Germinal center (tissue), 1 donor: ENCODE data around the gene TRIM54.
A peak's percentile ranks its signal among the peaks of the same experiment; 100 is the strongest.
"Not testable (repeated sequence)": the region's sequence is repeated elsewhere in the genome, so short reads cannot be mapped to it uniquely, and the experiment has no call there.

Experiments used
- DNase-seq: peaks from one replicate; pipeline ENCODE4 v3.0.0; 2012; ENCODE audit warnings: mixed read lengths, low spot score

TRIM54 gene

GRCh38 chr2:27282892-27283291 is 663 bp downstream of the TRIM54 start:
- no peak for DNase-seq

- no peak for DNase-seq
Observed at GRCh38 chr2:27284996-27285395, 2.8 kb downstream of the TRIM54 start.

- DNase-seq = no peak
Observed at GRCh38 chr2:27285481-27285880, 3.3 kb downstream of the TRIM54 start.

DNA sequence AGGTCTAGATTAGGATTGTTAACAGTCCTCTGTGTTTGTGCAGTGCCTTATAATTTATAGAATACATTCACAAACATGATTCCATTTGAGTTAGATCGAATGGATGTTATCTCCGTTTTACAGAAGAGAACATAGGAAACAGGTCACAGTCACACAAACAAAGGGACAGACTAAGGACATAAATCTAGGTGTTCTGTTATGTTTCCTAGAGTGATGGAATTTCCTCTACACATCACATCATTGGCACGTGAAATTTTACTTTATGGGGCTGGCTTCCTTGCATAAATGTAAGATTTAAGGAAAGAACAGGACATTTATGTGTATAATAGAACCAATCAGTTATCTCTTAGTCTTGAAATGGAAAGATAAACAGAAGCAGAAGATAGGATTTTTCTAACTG is 6.4 kb downstream of the TRIM54 start:
- DNase-seq = no peak

GRCh38 chr2:27290549-27290948 is 8.3 kb downstream of the TRIM54 start:
- DNase-seq = peak; percentile 30

GRCh38 chr2:27291865-27292264 is 9.6 kb downstream of the TRIM54 start:
- peak; percentile 22 for DNase-seq

DNA sequence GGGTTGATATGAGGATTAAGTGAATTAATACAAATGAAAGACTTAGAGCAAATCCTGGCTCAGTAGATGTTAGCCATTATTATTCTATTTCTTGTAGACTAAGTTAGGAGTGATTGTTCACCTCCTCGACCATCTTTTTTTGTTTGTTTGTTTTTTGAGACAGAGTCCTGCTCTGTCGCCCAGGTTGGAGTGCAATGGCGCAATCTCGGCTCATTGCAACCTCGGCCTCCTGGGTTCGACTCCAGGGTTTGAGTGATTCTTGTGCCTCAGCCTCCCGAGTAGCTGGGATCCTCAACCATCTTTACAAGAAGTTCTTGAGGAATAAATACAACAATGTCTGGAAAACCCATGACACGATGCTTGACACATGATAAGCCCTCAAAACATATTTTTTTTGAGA is 12.7 kb downstream of the TRIM54 start:
- no peak for DNase-seq

- no peak for DNase-seq
Observed at GRCh38 chr2:27296481-27296880, 14.3 kb downstream of the TRIM54 start.

GRCh38 chr2:27297195-27297594 is 15.0 kb downstream of the TRIM54 start:
- DNase-seq = no peak

DNA sequence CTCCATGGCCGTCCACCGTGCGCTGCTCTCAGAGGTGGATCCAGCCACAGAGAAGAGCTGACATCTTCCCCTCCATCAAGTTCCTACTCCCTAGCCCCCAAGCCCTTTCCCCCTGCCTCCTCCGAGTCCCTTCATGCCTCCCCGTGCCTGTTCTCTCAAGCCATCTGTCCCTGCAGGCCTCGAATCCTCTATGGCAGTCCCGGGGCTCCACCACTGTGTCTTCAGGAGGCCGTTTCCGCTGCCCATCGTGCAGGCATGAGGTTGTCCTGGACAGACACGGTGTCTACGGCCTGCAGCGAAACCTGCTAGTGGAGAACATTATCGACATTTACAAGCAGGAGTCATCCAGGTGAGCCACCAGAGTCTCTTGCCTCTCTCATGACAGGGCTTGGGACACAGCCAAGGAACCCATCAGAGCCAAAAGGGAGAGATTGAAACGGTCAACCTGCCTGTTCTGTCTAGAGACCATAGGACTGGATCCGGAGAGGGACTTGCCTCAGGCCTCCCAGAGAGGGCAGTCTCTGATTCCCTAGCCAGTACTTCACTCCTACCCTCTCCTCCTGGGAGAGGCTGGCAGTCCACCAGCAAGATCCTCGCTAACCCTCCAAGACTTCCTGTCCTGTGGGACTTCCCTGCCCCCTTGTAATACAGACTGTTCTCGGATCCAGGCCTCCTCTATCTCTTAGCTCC is 16.3 kb downstream of the TRIM54 start:
- DNase-seq = no peak

DNA sequence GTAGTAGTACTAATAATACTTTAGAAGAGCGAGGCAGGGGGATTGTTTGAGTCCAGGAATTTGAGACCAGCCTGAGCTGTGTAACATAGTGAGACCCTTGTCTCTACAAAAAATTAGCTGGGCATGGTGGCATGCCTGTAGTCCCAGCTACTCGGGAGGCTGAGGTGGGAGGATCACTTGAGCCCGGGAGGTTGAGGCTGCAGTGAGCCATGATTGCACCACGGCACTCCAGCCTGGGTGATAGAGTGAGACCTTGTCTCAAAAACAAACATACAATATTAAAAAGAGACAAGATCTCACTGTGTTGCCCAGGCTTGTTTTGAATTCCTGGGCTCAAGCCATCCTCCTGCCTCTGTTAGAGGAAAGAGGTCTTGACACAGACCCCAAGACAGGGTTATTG is 18.4 kb downstream of the TRIM54 start:
- not testable (repeated sequence) for DNase-seq

- DNase-seq = peak; percentile 68
Observed at GRCh38 chr2:27303093-27304025, 21.1 kb downstream of the TRIM54 start.

GRCh38 chr2:27304488-27305240 is 22.4 kb downstream of the TRIM54 start:
- DNase-seq = no peak

DNA sequence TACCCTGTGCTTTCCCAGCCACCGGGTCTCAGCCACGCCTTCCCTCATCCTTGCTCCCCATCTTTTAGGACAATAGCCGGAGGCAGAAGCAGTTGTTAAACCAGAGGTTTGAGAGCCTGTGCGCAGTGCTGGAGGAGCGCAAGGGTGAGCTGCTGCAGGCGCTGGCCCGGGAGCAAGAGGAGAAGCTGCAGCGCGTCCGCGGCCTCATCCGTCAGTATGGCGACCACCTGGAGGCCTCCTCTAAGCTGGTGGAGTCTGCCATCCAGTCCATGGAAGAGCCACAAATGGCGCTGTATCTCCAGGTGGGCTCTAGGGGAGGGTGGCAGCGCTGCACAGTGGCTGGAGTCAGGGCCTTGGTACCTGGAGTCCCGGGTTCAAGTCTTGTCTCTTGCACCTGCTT is 23.3 kb downstream of the TRIM54 start:
- DNase-seq = no peak

GRCh38 chr2:27306136-27306535 is 23.9 kb downstream of the TRIM54 start:
- DNase-seq = no peak

- DNase-seq = peak; percentile 37
Observed at GRCh38 chr2:27306573-27307286, 24.5 kb downstream of the TRIM54 start.

DNA sequence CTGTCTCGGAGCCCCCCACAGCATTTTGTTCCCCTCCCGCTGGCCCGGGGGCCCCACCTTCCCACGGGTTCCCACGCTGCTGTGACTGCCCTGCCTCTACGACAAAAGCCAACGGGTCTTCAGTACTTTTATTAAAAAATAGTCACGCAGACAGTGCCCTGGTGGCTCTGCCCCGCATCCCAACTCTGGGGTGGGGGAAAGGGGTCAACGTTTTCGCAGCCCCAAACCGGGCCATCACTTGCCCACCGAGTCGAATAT is 25.0 kb downstream of the TRIM54 start:
- no peak for DNase-seq

DNA sequence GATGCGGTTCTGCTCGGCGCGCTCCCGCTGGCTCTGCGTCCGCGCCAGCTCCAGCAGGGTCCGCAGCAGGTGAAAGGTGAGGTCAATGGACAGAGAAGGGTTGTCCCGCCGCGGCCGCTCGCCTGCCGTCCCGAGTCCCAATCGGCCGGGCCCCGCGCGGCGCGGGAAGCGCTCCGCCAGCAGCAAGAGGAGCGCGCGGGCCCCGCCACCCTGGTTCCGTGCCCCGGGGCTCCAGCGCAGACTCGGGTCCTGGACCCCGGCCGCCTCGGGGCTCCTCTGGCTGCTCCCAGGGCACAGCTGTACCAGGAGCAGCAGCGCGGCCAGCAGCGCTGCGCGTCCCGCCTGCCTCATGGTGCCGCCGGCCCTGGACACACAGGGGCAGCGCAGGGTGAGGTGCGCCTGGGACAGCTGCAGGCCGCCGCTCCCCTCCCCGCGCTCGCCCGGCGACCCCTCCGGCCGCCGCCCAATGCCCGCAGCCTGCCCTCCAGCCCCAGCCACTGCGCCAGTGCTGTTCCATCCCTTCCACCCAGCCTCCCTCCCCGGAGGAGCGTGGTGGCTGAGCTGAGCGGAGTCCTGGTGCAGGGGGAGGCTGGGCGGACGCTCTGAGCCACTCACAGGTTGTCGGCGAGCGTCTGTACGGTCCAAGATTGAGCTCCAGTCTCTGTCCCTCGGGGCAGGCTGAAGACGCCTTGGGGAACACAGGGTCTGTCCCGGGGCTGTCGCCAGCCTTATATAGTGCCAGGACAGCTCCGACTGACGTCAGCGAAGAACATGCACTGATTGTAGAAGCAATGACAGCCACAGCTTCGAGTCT is 25.5 kb downstream of the TRIM54 start:
- no peak for DNase-seq

DNA sequence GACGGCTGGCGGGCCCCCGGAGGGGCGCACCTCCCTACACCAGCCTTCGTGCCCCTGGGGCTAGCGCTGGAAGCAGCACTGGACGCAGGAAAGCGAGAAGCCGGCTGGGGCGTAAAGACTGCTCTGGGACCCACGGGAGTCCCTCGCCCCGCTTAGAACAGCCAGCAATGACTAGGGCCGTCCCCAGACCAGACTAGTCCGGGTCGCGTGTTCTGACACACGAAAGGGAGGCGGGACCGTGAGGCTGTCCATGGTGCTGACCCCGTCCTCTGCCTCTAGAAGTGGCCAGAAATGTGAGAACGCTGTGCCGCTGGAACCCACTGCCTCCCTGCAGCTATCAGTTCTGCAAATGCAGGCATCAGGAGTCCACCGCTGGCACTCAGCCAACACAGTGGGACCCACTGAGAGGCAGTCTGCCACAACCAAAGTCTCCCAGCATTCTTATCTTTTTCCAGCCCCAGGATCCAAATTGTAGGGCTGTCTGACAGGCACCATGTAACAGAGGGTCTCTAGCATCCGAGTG is 26.2 kb downstream of the TRIM54 start, which contains the start of gene UCN:
UCN (minus strand) TSS at position 87 of the 523 bp plus-strand sequence. CDS start 550 bp downstream, outside the sequence.
- no peak for DNase-seq

DNA sequence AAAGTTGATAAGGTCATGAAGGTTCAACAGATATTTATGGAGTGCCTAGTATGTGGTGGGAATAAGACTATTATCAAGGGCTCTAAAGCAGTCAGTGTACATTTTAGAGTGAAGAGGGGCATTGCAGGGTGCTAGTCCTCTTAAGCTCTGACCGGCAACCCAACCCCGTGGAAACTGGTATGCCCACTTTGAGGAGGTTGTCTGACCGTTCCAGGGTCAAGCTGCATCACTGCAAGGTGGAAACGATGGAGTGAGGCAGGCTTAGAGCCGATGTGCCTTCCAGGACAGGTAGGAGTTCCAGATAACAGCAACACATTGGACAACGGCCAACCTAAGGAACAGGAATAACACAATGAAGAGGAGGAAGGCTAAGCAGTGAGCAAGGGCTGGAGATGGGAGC is 27.4 kb downstream of the TRIM54 start:
- DNase-seq = no peak

DNA sequence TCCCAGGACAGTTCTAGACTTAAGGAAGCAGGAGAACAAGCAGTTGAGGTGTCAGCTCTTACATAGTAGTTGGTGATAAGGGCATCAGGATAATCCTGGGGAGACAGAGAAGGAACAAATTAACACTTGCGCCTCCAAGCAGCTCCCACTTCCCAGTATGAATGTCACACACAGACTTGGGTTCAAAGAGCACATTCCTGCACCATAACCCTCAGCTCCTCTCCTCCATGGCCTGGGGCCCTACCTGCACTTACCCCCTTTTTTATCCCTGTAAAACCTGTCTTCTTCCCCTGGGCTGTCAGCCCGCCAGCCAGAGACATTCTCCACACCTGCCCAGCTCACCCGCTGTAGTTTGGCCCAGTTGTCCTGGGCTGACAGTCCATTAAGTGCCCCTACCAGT is 29.9 kb downstream of the TRIM54 start:
- no peak for DNase-seq
